ENCODE results near the gene TAS1R1. TPM values are rescaled to one million over a fixed set of nuclear protein-coding genes. Genes with fewer than 3 reads are reported as not detected.
A peak's percentile ranks its signal among the peaks of the same experiment; 100 is the strongest.

TAS1R1 gene
- total RNA-seq, 3 donors from 2014 or later: not detected

- H3K9me3 Mint-ChIP-seq: no peaks in the 10 kb centered on the region
- ATAC-seq (no peak), DNase-seq (no peak)
- H3K36me3 Mint-ChIP-seq (ENCODE audit: insufficient read depth): peaks cover 13% of the 10 kb centered on the region
- no peaks in the 10 kb centered on the region for H3K27me3 Mint-ChIP-seq (ENCODE audit: low read depth)
- H3K4me1 Mint-ChIP-seq (ENCODE audit: low read depth): peaks cover 25% of the 10 kb centered on the region
- peak overlapping the region; percentile 39 for H3K4me3 Mint-ChIP-seq
Measured at GRCh38 chr1:6627841-6628545, 72.9 kb downstream of the TAS1R1 start.

DNA sequence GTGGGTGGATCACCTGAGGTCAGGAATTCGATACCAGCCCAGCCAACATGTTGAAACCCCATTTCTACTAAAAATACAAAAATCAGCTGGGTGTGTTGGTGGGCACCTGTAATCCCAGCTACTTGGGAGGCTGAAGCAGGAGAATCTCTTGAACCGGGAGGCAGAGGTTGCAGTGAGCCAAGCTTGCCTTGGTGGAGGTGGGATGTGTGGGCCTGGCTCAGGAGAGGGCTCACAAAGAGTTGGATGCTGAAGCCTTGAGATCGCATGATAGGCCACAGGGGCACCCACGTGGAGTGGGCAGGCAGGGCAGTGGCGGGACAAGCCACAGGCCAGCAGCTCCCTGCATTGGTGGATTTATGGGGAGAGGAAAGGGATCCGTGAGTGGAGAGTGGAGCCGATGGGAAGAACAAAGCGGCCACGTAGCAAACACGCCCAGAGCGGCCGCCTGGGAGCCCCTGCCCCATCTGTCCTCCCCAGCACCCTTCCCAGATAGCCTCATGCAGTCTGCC is 73.9 kb downstream of the TAS1R1 start:
- no peaks in the 10 kb centered on the region for H3K27me3 Mint-ChIP-seq (ENCODE audit: low read depth)
- H3K36me3 Mint-ChIP-seq (ENCODE audit: insufficient read depth): peaks cover 15% of the 10 kb centered on the region
- peaks cover 25% of the 10 kb centered on the region for H3K4me1 Mint-ChIP-seq (ENCODE audit: low read depth)
- no peak for DNase-seq
- no peak for ATAC-seq
- H3K4me3 Mint-ChIP-seq: no peak overlapping the region
- no peaks in the 10 kb centered on the region for H3K9me3 Mint-ChIP-seq

Other genes starting within 250 kb of the TAS1R1 start
- gene ACOT7, start 161.5 kb upstream of the TAS1R1 start, total RNA-seq: 100 to 1,000 TPM in 2 of 3 donors, 10 to 100 TPM in 1; 92.8 to 112 (median 101) TPM
- not detected for gene HES2, start 135.4 kb upstream of the TAS1R1 start, total RNA-seq
- gene ESPN, start 130.5 kb upstream of the TAS1R1 start, total RNA-seq: under 1 TPM; 0.42 to 0.76 (median 0.60) TPM
- 100 to 1,000 TPM; 137 to 149 (median 145) TPM for gene TNFRSF25, start 89.1 kb upstream of the TAS1R1 start, total RNA-seq
- gene PLEKHG5, start 63.6 kb upstream of the TAS1R1 start, total RNA-seq: 1 to 10 TPM; 1.2 to 2.1 (median 1.4) TPM
- 10 to 100 TPM; 69.3 to 80.2 (median 76.5) TPM for gene NOL9, start 794 bp upstream of the TAS1R1 start, total RNA-seq
- 10 to 100 TPM; 32.1 to 37.6 (median 33.7) TPM for gene ZBTB48, start 24.7 kb downstream of the TAS1R1 start, total RNA-seq
- gene KLHL21, start 47.6 kb downstream of the TAS1R1 start, total RNA-seq: 10 to 100 TPM; 49.5 to 54.9 (median 51.4) TPM
- 10 to 100 TPM; 10.5 to 14.4 (median 10.9) TPM for gene PHF13, start 58.4 kb downstream of the TAS1R1 start, total RNA-seq
- 10 to 100 TPM; 16.7 to 19.5 (median 19.1) TPM for gene THAP3, start 69.6 kb downstream of the TAS1R1 start, total RNA-seq
- gene DNAJC11, start 146.5 kb downstream of the TAS1R1 start, total RNA-seq: 10 to 100 TPM; 84.7 to 99.7 (median 92.8) TPM
- gene CAMTA1, start 230.1 kb downstream of the TAS1R1 start, total RNA-seq: 10 to 100 TPM; 47.5 to 50.3 (median 47.7) TPM